GM12891 (cell line): ENCODE data around the gene UBTF.

Experiments
- DNase-seq: peaks from one replicate; pipeline ENCODE4 v3.0.0; 2011; ENCODE audit warnings: low spot score; ENCODE audit not compliant: insufficient read length
- FAIRE-seq: peaks from 2 replicates; lab custom pipeline; 2011; peaks lifted over from hg19 to GRCh38; lab: Jason Lieb, UNC
- PAX5 ChIP-seq: IDR thresholded peaks from 2 replicates; pipeline ENCODE4 v1.6.1; 2011; ENCODE audit warnings: low read length, moderate library complexity, mild to moderate bottlenecking; ENCODE audit not compliant: insufficient read depth, severe bottlenecking
- POLR2A ChIP-seq: IDR thresholded peaks from 2 replicates; pipeline ENCODE4 v1.6.1; 2011; ENCODE audit warnings: low read depth, low read length, control low read depth
- POLR2AphosphoS5 ChIP-seq: IDR thresholded peaks from 2 replicates; pipeline ENCODE4 v1.6.1; 2011; ENCODE audit warnings: low read depth, low read length, control low read depth
- POU2F2 ChIP-seq: IDR thresholded peaks from 2 replicates; pipeline ENCODE4 v1.6.1; 2011; ENCODE audit warnings: low read depth, mild to moderate bottlenecking, control low read depth, low read length, moderate library complexity
- SPI1 ChIP-seq: IDR thresholded peaks from 2 replicates; pipeline ENCODE4 v1.6.1; 2011; ENCODE audit warnings: low read depth, low read length, control low read depth
- TAF1 ChIP-seq: IDR thresholded peaks from 2 replicates; pipeline ENCODE4 v1.6.1; 2011; ENCODE audit warnings: low read depth, low read length, control low read depth

UBTF gene

DNA sequence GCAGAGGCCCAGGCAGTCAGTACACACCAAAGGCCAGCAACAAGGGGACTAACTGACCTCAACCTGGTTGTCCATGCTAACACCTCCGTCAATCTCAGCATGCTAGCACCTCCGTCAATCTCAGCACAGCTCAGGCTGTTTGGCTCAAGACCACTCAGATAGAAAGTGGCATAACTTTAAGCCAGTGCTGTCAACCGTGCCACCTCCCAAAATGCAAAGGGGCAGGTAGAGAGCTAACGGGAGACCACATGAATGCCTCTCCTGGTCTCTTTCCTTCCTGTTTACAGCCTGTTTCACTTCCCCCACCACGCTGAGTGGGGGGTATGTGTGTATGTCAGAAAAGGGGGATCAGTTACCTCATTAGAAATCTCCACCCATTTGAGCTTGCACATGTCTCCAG lies 3.3 kb downstream of the UBTF start:
- FAIRE-seq (peak; percentile 90), DNase-seq (no peak)
- TF ChIP-seq POU2F2, result peak; percentile 79; the same call in 1 of the 2 replicates
- TF ChIP-seq POLR2AphosphoS5, result no peak
- peak; percentile 74 for TF ChIP-seq PAX5
- TF ChIP-seq TAF1, result 0 out of 2 replicates have a peak, but pooled peaks have one; percentile 7
- peak; percentile 83 for TF ChIP-seq SPI1
- TF ChIP-seq POLR2A, result no peak

- FAIRE-seq (peak; percentile 16), DNase-seq (no peak)
- TF ChIP-seq POLR2AphosphoS5 (no peak; the same call in 1 of the 2 replicates), POLR2A (no peak), TAF1 (no peak), PAX5 (no peak), POU2F2 (no peak), SPI1 (no peak)
These were observed 4.6 kb downstream of the UBTF start for GRCh38 chr17:44214896-44215295.

GRCh38 chr17:44214230-44214494 lies 5.3 kb downstream of the UBTF start:
- DNase-seq (no peak), FAIRE-seq (no peak)

DNA sequence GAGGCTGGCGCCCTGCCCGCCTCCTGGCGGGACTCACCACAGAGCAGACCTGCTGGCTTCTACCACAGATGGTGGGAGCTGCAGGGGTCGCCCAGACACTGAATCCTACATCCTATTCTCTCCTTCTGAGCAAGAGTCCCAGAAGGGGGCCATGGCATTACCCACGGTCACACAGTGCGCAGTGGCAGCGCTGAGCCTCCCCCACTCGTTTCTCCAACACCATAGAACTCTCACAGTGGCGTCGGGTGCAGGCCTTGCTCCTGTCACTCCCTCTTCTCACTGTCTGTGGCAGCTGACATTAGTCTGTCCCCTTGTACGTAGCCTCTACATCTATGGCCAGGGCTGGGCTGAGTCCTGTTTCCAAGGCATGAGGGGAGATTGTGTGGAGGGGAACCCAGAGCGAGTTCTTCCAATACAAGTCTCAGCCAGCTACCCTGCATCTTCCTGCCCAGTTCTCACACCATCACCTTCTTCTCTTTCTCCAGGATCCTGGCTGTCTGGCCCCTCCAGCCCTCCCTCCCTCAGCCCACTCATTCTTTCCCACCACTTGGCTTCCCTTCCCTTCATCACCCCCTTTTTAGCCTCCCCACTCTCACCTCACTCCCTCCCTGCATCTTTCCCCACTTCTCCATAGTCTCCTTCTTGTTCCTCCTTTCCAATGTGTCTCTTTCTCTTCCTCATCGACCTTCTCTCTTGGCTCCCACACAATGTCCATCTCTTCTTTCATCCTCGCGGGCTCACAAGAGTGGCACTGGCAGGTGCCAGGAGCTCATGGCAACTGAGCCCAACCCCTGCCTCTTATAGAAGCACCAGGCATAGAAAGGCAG lies 5.9 kb downstream of the UBTF start:
- TF ChIP-seq PAX5 (no peak), POU2F2 (no peak), TAF1 (no peak), POLR2AphosphoS5 (peak; percentile 78; the same call in 1 of the 2 replicates), SPI1 (no peak), POLR2A (peak; percentile 27; the same call in 1 of the 2 replicates)
- DNase-seq (no peak), FAIRE-seq (no peak)

More at GRCh38 chr17:44214230-44214494, 5.3 kb downstream of the UBTF start:
- TF ChIP-seq SPI1, result no peak
- TF ChIP-seq POLR2A, result no peak
- TF ChIP-seq TAF1, result no peak
- TF ChIP-seq PAX5, result no peak
- TF ChIP-seq POU2F2, result no peak
- no peak for TF ChIP-seq POLR2AphosphoS5

DNA sequence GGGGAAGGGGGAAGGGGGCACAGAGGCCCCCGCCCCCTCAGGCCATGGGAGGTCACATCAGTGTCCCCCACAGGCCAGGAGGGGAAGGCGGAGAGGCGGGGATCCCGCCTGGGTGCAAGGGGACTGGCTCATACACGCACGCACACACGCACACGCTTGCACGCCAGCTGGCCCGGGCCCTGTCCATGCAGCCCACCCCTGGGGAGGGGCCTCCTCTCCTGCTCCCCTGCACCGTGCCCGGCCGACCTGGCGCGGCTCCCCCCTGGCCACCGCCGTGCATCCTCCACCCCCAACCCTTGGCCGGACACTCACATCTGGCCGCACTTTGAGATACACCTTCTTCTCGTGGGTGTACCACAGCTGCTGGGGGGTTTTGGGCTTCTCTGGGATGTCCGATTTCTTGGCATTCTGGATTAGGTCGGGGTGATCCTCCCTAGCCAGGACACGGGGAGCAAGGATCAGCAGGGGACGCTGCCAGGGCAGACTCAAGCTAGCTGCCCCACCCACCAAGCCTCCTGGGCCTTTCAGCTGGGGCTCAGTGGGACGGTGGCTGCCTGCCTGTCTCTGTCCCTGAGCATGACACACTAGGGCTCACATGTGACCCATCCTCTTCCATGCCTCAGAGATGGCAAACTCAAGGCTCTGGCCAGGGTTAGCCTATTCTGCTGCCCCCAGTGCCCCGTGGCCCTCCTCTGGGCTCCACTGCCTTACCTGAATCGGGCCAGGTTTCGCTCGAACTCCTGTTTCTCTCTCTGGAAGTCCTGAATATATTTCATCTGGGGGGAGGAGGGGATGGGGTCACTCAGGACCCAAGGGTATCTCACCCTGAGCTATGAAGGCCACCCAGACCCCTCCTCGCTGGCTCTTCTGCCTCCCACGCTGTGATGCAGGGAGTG lies 6.7 kb downstream of the UBTF start:
- FAIRE-seq (no peak), DNase-seq (no peak)
- TF ChIP-seq PAX5 (peak; percentile 11), SPI1 (no peak), POLR2A (peak; percentile 33)

DNA sequence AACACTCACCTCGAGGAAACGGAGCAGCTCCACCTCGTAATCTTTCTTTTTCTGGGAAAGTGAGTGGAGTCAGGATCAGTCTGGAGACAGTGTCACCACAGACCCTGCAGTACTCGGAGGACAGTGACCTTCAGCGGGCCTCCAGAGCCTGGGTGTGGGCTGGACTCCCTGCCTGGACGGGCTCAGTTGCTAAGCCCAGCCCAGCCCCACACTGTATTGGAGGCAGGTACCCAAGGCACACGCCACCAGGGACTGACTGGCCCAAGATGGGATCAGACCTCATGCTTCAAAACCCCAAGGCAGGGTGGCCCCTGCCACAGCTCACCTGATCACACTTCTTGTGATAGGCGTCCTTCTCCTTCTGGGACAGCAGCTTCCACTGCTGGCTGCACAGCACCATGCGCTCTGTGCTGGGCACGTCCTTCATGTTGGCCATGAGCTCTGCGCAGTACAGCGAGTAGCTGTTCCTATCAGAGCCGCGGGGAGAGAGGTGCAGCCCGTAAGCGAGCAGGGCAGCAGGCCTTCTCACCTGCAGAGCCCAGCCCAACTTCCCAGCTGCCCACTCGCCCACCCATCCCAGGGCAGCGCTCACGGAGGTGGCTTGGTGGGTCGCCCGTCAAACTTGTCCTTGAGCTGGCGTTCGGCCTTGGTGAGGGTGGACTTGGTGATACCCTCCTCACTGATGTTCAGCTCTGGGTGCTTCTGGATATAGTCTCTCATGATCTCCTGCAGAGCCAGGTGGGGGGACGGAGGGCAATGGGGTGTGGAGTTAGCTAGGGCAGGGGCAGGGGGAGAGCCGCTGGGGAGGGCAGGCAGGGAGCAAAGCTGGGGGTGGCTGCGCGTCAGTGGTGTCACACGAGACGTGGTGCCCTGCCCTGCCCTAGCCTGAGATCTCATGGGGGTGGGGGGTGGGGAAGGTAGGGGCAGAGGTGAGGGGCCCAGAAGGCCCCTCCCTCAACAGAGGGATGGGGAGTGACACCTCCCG lies 7.9 kb downstream of the UBTF start:
- TF ChIP-seq PAX5 (no peak), POLR2AphosphoS5 (no peak), POU2F2 (no peak), POLR2A (no peak), SPI1 (no peak), TAF1 (no peak)
- FAIRE-seq (peak; percentile 5), DNase-seq (no peak)

DNA sequence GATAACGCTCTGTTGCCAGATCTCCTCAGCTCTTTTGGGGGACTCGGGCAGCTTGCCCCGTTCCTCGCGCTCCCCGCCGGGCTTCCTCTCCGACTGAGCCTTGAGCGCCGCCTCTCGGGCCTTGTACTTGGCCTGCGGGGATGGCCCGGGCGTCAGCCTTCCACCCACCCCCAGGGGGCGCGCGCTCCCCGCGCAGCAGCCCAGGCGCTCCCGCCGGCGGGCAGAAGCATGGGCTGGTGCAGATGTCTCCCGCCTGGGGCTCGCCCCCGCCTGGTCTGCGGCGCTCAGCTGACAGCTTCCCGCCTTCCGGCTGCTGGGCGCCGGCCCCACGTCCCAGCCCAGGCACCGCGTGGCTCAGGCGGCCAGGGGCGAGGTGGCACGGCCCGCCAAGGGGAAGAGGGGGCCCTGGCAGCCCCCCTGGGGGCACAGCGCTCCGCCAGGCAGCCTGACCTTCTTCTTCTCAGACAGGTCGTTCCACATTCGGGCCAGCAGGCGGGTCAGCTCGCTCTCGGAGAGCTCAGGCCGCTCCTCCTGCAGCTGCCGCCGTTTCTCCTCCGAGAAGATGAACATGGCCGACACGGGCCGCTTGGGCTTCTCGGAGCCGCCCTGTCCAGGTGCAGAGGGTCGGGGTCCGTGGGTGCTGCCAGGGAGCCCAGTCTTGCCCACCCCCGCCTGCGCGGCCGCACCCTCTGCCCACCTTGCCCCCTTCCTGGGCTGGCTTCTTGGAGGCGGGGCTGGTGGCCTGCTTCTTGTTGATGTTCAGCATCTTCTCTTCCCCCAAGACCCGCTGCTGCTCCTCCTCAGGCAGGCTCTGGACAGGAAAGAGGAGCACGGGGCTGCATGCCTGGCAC lies 8.9 kb downstream of the UBTF start:
- FAIRE-seq (peak; percentile 95), DNase-seq (peak; percentile 96)
- TF ChIP-seq POU2F2, result peak; percentile 8; the same call in 1 of the 2 replicates
- peak; percentile 8; the same call in 1 of the 2 replicates for TF ChIP-seq TAF1
- peak; percentile 65; the same call in 1 of the 2 replicates for TF ChIP-seq POLR2AphosphoS5
- TF ChIP-seq POLR2A, result no peak
- TF ChIP-seq SPI1, result peak; percentile 31; the same call in 1 of the 2 replicates
- TF ChIP-seq PAX5, result peak; percentile 58
